ENCODE results near the gene GJA4.

DNA sequence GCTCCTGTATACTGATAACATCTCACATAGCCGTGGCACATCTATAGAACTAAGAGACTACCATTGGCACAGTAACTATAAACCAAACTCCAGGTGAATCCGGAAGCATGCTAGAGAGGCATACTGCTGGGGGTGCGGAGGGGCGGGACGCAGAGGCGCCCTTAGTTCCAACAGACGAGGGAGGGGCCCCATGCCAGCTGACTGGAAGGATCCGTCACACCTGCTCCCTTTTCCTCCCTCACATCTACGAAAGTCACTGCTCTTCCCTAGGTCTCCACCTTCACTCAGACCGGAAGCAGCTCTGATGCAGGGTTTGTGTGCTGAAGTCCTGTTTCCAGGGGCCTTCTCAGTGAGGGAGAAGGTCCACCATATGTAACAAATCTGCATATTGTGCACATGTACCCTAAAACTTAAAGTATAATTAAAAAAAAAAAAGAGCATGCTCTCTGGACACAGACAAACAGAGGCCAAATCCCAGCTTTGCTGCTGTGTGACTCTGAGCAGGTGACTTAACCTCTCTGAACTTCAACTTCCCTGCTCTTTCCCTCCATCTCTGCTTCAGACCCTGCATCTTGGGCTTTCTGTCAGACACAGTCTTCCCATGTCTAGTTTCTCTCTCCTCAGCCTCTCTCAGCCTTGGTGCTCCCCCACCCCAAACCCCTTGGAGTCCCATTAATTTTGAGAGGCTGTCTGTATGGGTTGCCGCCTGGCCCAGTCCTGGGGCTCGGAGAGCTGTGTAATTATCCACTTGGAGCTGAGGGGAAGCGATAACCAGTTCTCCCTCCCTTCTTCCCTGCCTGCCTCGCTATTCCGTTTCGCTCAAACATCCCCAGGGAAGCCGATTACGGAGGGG, 45.8 kb upstream of the GJA4 start:
- TF ChIP-seq EZH2 (IDR thresholded peaks at IDR 0.05; ENCODE audit: borderline replicate concordance, low read length) = no peak
- TF ChIP-seq, protein P1, sequence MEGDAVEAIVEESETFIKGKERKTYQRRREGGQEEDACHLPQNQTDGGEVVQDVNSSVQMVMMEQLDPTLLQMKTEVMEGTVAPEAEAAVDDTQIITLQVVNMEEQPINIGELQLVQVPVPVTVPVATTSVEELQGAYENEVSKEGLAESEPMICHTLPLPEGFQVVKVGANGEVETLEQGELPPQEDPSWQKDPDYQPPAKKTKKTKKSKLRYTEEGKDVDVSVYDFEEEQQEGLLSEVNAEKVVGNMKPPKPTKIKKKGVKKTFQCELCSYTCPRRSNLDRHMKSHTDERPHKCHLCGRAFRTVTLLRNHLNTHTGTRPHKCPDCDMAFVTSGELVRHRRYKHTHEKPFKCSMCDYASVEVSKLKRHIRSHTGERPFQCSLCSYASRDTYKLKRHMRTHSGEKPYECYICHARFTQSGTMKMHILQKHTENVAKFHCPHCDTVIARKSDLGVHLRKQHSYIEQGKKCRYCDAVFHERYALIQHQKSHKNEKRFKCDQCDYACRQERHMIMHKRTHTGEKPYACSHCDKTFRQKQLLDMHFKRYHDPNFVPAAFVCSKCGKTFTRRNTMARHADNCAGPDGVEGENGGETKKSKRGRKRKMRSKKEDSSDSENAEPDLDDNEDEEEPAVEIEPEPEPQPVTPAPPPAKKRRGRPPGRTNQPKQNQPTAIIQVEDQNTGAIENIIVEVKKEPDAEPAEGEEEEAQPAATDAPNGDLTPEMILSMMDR (conservative IDR thresholded peaks at IDR 0.05 in 1 of 2, IDR thresholded peaks at IDR 0.05 in 1 of 2; ENCODE audit: extremely low read depth in 1 of 2, insufficient read depth in 1 of 2, low read depth in 1 of 2, low read length in 2 of 2) = no peak

Data from mammary epithelial cell (primary cell).